Stomach (tissue), 4 donors: ENCODE data around the gene ENOX1.

Source experiments
- CTCF ChIP-seq, 7 experiments: fragments of 450-650 bp in 4 of 7; fragments of 200-600 bp in 3 of 7; sonication (generic) in 3 of 7; IDR thresholded peaks; one replicate each; pipeline ENCODE4 v1.5.1; 2016 to 2019; ENCODE audit warnings: antibody characterized with exemption in 7 of 7, control low read depth in 2 of 7, mild to moderate bottlenecking in 1 of 7
- EP300 ChIP-seq: sonication (generic); formaldehyde crosslinking; IDR thresholded peaks from one replicate; pipeline ENCODE4 v1.6.1; 2017; ENCODE audit warnings: antibody characterized with exemption
- POLR2A ChIP-seq, 4 donors: fragments of 450-650 bp; IDR thresholded peaks; one replicate each; pipeline ENCODE4 v1.6.1; 2016; ENCODE audit warnings: antibody characterized with exemption in 4 of 4, control low read depth in 2 of 4, mild to moderate bottlenecking in 1 of 4, moderate library complexity in 1 of 4
- POLR2AphosphoS5 ChIP-seq, 3 donors: sonication (generic); formaldehyde crosslinking; IDR thresholded peaks; one replicate each; pipeline ENCODE4 v1.6.1; 2016; ENCODE audit warnings: antibody characterized with exemption in 3 of 3

- TF ChIP-seq EP300 (no peak), CTCF (IDR thresholded peaks at IDR 0.05) (no peak), POLR2A (IDR thresholded peaks at IDR 0.05) (no peak), POLR2AphosphoS5 (IDR thresholded peaks at IDR 0.05) (no peak)
Measured at GRCh38 chr13:43171489-43171888, 615.3 kb downstream of the ENOX1 start.
